Esophagus (tissue), 2 donors: Measurements from ENCODE around the gene NCAPH2. TPM values are rescaled to one million over a fixed set of nuclear protein-coding genes. Genes with fewer than 3 reads are reported as not detected.

ENCODE experiments used
- H3K27ac ChIP-seq, 2 donors: one replicate each; pipeline ENCODE4 v1.5.1; 2013; ENCODE audit warnings: low read depth in 2 of 2, mild to moderate bottlenecking in 2 of 2, inconsistent platforms in 1 of 2, low read length in 1 of 2, moderate library complexity in 1 of 2
- H3K27me3 ChIP-seq, 2 donors: one replicate each; pipeline ENCODE4 v1.6.1; 2013; ENCODE audit warnings: low read length in 2 of 2, control low read depth in 1 of 2, mild to moderate bottlenecking in 1 of 2; ENCODE audit not compliant: insufficient read depth in 2 of 2, control insufficient read depth in 1 of 2
- H3K36me3 ChIP-seq, 2 donors: one replicate each; pipeline ENCODE4 v1.6.1; 2013; ENCODE audit warnings: low read length in 1 of 2; ENCODE audit not compliant: control insufficient read depth in 2 of 2, insufficient read depth in 2 of 2
- H3K4me1 ChIP-seq, 2 donors: one replicate each; pipeline ENCODE4 v1.6.1; 2013; ENCODE audit warnings: low read length in 1 of 2; ENCODE audit not compliant: control insufficient read depth in 2 of 2, insufficient read depth in 2 of 2
- H3K4me3 ChIP-seq, 2 donors: one replicate each; pipeline ENCODE4 v1.5.1; 2013; ENCODE audit warnings: low read length in 2 of 2, mild to moderate bottlenecking in 2 of 2, low read depth in 1 of 2, moderate library complexity in 1 of 2
- H3K9me3 ChIP-seq, 2 donors: one replicate each; pipeline ENCODE4 v1.6.1; 2013; ENCODE audit warnings: mild to moderate bottlenecking in 2 of 2, low read depth in 1 of 2, low read length in 1 of 2, moderate library complexity in 1 of 2; ENCODE audit not compliant: control insufficient read depth in 2 of 2, insufficient read depth in 1 of 2
- WGBS, 2 donors: extraction: QIAGEN DNeasy Blood & Tissue Kit; methylation state at CpG; one replicate each; pipeline ENCODE4 v1.1.7; 2013; 5-methylcytosine and 5-hydroxymethylcytosine counted together
- polyA plus RNA-seq, 2 donors: library from polyadenylated mRNA; stranded (reverse); fragments of 200-250 nt; gene quantifications; one replicate each; pipeline ENCODE4 v1.2.3, GENCODE V29; 2013
- donor health status: healthy with polysubstance abuse.
- donor health status: Bipolar disorder and iron deficiency.

Gene NCAPH2
- polyA plus RNA-seq, 2 donors, result 32.9 to 35.4 TPM

GRCh38 chr22:50502628-50503474 lies 5.2 kb upstream of the NCAPH2 start:
- peaks cover 10 to 28% of the 10 kb centered on the region in 2 donors for H3K4me1 ChIP-seq
- H3K36me3 ChIP-seq, result peaks cover 0 to 30% of the 10 kb centered on the region in 2 donors
- WGBS, 2 donors, result 87 to 88% methylated on average over 24 of the region's 24 CpGs
- no peak overlapping the region for H3K4me3 ChIP-seq
- H3K27me3 ChIP-seq, result no peaks in the 10 kb centered on the region
- H3K27ac ChIP-seq, result no peak overlapping the region
- no peaks in the 10 kb centered on the region for H3K9me3 ChIP-seq

GRCh38 chr22:50503475-50504145 lies 4.4 kb upstream of the NCAPH2 start:
- Histone ChIP-seq H3K27me3 (no peaks in the 10 kb centered on the region), H3K4me1 (peaks cover 10 to 28% of the 10 kb centered on the region in 2 donors), H3K27ac (no peak overlapping the region), H3K4me3 (no peak overlapping the region), H3K36me3 (peaks cover 0 to 30% of the 10 kb centered on the region in 2 donors), H3K9me3 (no peaks in the 10 kb centered on the region)
- 82 to 83% methylated on average over 23 to 25 of the region's 26 CpGs for WGBS, 2 donors

DNA sequence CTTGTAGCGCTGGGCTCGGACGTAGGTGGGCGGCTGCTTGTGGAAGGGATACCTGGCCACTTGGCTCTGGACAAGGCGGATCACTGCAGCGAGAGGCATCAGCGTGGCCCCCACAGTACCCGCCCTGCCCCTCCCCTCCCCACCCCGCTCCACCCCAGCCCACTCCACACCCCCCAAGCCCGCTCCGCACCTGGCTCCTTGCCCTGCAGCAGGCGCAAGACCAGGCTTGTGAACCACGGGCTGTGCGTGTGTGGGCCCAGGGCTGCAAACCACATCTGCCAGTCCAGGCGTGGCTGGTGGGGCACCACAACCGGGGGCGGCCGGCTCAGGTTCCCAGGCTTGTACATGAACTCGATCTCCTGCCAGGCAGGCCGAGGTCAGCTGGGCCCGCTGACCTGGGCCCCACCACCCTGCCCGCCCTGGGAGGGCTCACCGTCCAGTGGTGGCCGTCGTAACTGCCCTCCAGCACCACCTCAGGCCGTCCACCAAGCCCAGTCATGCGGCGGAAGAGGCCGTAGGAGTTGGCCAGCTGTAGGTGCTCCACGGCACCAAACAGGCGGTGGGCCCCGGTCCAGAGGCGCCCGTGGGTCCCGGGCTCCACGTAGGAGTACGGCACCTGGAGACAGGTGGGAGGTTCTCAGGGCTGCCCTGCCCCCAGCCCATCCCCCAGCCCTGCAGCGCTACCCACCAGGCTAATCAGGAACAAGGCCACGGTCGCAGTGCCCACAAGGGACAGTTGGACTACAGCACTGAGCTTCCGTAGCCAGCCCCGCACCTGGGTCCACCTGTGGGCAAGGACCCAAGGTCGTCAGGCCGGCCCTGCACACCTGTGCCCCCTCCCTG lies 3.4 kb upstream of the NCAPH2 start:
- H3K27me3 ChIP-seq, result no peaks in the 10 kb centered on the region
- H3K9me3 ChIP-seq, result no peaks in the 10 kb centered on the region
- peak overlapping the region in 1 of 2 donors; percentile 44 for H3K27ac ChIP-seq
- H3K4me1 ChIP-seq, result peaks cover 10 to 28% of the 10 kb centered on the region in 2 donors
- H3K36me3 ChIP-seq, result peaks cover 0 to 30% of the 10 kb centered on the region in 2 donors
- H3K4me3 ChIP-seq, result no peak overlapping the region
- WGBS, 2 donors, result 63 to 64% methylated on average over 35 to 44 of the region's 44 CpGs

- H3K9me3 ChIP-seq, result no peaks in the 10 kb centered on the region
- no peak overlapping the region for H3K27ac ChIP-seq
- H3K4me3 ChIP-seq, result no peak overlapping the region
- 83 to 90% methylated on average over 14 of the region's 14 CpGs for WGBS, 2 donors
- no peaks in the 10 kb centered on the region for H3K27me3 ChIP-seq
- peaks cover 10 to 28% of the 10 kb centered on the region in 2 donors for H3K4me1 ChIP-seq
- H3K36me3 ChIP-seq, result peaks cover 0 to 30% of the 10 kb centered on the region in 2 donors
These were observed 2.7 kb upstream of the NCAPH2 start for GRCh38 chr22:50505276-50505775.

DNA sequence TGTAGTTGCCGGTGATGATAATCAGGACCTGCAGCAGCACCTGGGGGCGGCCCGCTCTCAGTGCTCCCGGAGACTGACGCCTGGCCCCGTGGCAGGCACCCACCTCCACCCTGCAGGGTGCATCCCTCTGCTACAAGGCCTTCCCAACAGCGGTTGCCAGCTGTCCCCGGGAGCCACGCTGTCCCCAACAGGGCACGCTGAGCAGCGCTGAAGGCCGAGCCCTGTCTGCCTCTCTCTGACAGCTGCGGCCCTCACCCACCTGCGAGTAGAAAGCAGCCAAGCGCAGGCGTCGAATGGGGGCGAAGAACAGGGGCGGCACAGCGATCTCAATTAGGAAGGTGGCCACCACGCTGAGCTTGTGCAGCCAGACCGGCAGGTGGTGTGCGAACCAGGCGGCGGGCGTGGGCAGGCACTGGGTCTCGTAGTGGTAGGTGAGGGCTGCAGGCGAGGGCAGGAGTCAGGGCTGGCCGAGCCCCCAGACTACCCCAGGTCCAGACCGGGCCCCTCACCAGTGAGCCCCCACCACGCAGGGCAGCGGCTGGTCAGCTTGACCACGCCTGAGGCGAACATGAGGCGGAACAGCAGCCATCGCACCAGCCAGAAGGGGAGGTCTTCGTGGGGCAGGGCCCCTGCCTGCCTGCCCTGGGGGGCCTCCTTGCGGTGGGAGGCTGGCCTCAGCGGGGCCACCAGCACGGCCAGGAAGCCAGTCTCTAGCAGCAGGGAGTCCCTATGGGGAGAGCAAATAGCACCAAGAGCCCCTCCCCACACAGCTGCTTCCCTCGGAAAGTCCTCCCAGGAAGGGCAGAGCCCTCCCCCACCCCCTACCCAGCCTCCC lies 2.0 kb upstream of the NCAPH2 start:
- H3K36me3 ChIP-seq, result peaks cover 0 to 30% of the 10 kb centered on the region in 2 donors
- no peaks in the 10 kb centered on the region for H3K27me3 ChIP-seq
- H3K9me3 ChIP-seq, result no peaks in the 10 kb centered on the region
- WGBS, 2 donors, result 83 to 89% methylated on average over 41 of the region's 41 CpGs
- peaks cover 10 to 28% of the 10 kb centered on the region in 2 donors for H3K4me1 ChIP-seq
- H3K27ac ChIP-seq, result no peak overlapping the region
- peak overlapping the region in 1 of 2 donors; percentile 70 for H3K4me3 ChIP-seq

GRCh38 chr22:50506611-50507420 lies 1.2 kb upstream of the NCAPH2 start:
- 22 to 34% methylated on average over 21 of the region's 21 CpGs for WGBS, 2 donors
- Histone ChIP-seq H3K9me3 (no peaks in the 10 kb centered on the region), H3K36me3 (peaks cover 0 to 31% of the 10 kb centered on the region in 2 donors), H3K4me3 (peak overlapping the region; percentile 66 to 70), H3K27ac (peak overlapping the region; percentile 82 to 89), H3K27me3 (no peaks in the 10 kb centered on the region), H3K4me1 (peaks cover 10 to 28% of the 10 kb centered on the region in 2 donors)

- H3K36me3 ChIP-seq, result peaks cover 0 to 32% of the 10 kb centered on the region in 2 donors
- H3K4me3 ChIP-seq, result peak within 1 kb of the TSS; percentile 79 to 92
- H3K27ac ChIP-seq, result peak within 1 kb of the TSS; percentile 96 to 100
- H3K27me3 ChIP-seq, result no peaks in the 10 kb centered on the region
- H3K4me1 ChIP-seq, result peaks cover 10 to 28% of the 10 kb centered on the region in 2 donors
- 0 to 1% methylated on average over 37 to 60 of the region's 62 CpGs for WGBS, 2 donors
- H3K9me3 ChIP-seq, result no peaks in the 10 kb centered on the region
These were observed 518 bp upstream of the NCAPH2 start, which contains the start of gene LMF2 for GRCh38 chr22:50507421-50507990. Gene LMF2 (minus strand): TSS chr22:50507702. CDS start chr22:50507675, 27 bp downstream.

GRCh38 chr22:50508897-50509296 lies 873 bp downstream of the NCAPH2 start:
- Histone ChIP-seq H3K9me3 (no peaks in the 10 kb centered on the region), H3K4me1 (peaks cover 10 to 28% of the 10 kb centered on the region in 2 donors), H3K27ac (peak overlapping the region; percentile 96 to 100), H3K4me3 (peak overlapping the region; percentile 79 to 92), H3K36me3 (peaks cover 0 to 24% of the 10 kb centered on the region in 2 donors), H3K27me3 (no peaks in the 10 kb centered on the region)
- 4 to 7% methylated on average over 3 of the region's 3 CpGs for WGBS, 2 donors
